Activated naive CD8-positive, alpha-beta T cell treated with anti-CD3 and anti-CD28 coated beads, Interleukin-2, amount 10 ng/mL, durations not matched to agents 7 days and 5 days (primary cell): ENCODE results near the gene DCC. TPM values are rescaled to one million over a fixed set of nuclear protein-coding genes. Genes with fewer than 3 reads are reported as not detected.
"Not testable (repeated sequence)": the region's sequence is repeated elsewhere in the genome, so short reads cannot be mapped to it uniquely, and the experiment has no call there.

ENCODE experiments used
- ATAC-seq: fragments of 150-1000 bp; cut with Tn5 transposase; one replicate; pipeline ENCODE4 v1.10.0; 2021; ENCODE audit warnings: low read depth, moderate library complexity
- POLR2A ChIA-PET: fragments of 350-600 bp; sonication (Branson Sonifier 250); formaldehyde crosslinking; loops from one replicate; lab custom pipeline; 2021; ENCODE audit warnings: antibody characterized with exemption; lab: Charles Lee
- DNase-seq: peaks from one replicate; pipeline ENCODE4 v3.0.0; 2021
- H3K27ac Mint-ChIP-seq: one replicate; pipeline ENCODE4 v1.8.0; 2022; ENCODE audit warnings: mild to moderate bottlenecking, mixed read lengths
- H3K27me3 Mint-ChIP-seq: one replicate; pipeline ENCODE4 v1.8.0; 2022; ENCODE audit warnings: mild to moderate bottlenecking, moderate library complexity, mixed read lengths
- H3K36me3 Mint-ChIP-seq: one replicate; pipeline ENCODE4 v1.8.0; 2021; ENCODE audit warnings: mild to moderate bottlenecking, mixed read lengths
- H3K4me1 Mint-ChIP-seq: one replicate; pipeline ENCODE4 v1.8.0; 2021; ENCODE audit warnings: mixed read lengths
- H3K4me3 Mint-ChIP-seq: one replicate; pipeline ENCODE4 v1.8.0; 2022; ENCODE audit warnings: mild to moderate bottlenecking, moderate library complexity, mixed read lengths
- H3K9me3 Mint-ChIP-seq: one replicate; pipeline ENCODE4 v1.8.0; 2021; ENCODE audit warnings: mixed read lengths
- total RNA-seq, 2 experiments: library from RNA; stranded (reverse); gene quantifications; one replicate each; pipeline ENCODE4 v1.2.3, GENCODE V29; 2021

Gene DCC
- total RNA-seq, 2 experiments from 2014 or later: not detected

DNA sequence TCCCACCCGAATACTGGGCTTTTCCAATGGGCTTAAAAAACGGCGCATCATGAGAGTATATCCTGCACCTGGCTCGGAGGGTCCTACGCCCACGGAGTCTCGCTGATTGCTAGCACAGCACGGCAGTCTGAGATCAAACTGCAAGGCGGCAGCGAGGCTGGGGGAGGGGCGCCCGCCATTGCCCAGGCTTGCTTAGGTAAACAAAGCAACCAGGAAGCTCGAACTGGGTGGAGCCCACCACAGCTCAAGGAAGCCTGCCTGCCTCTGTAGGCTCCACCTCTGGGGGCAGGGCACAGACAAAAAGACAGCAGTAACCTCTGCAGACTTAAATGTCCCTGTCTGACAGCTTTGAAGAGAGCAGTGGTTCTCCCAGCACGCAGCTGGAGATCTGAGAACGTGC, 1171.7 kb downstream of the DCC start:
- H3K36me3 Mint-ChIP-seq, H3K27me3 Mint-ChIP-seq, ATAC-seq, H3K4me1 Mint-ChIP-seq, POLR2A ChIA-PET, DNase-seq, H3K27ac Mint-ChIP-seq, H3K9me3 Mint-ChIP-seq, H3K4me3 Mint-ChIP-seq: not testable (repeated sequence)

DNA sequence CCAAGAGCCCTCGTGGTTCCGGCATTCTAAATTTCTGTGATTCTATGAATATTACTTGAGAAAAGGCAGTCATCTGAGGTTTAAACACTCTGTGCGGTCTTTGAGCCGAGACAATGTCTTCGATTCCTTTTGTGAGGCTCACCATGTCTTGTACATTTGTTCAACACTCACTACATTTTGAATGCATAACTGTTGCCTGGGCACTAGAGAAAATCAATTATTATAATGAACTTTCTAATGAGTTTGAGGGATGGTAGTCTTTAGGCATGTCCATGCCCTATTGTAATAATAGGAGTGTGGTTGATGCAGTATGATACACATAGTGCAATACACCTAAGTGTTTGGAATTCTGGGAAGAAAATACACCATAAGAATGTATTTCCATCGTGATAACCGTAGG, 1181.1 kb downstream of the DCC start:
- no peaks in the 10 kb centered on the region for H3K27me3 Mint-ChIP-seq
- no peak for ATAC-seq
- no peak for DNase-seq
- no peaks in the 10 kb centered on the region for H3K4me1 Mint-ChIP-seq
- H3K4me3 Mint-ChIP-seq: no peak overlapping the region
- H3K27ac Mint-ChIP-seq: no peak overlapping the region
- H3K9me3 Mint-ChIP-seq: no peaks in the 10 kb centered on the region
- no peaks in the 10 kb centered on the region for H3K36me3 Mint-ChIP-seq
- POLR2A ChIA-PET: no interaction called here

GRCh38 chr18:53526101-53526870, 1186.3 kb downstream of the DCC start:
- Mint-ChIP-seq H3K4me1 (no peaks in the 10 kb centered on the region), H3K27me3 (no peaks in the 10 kb centered on the region), H3K4me3 (no peak overlapping the region), H3K9me3 (no peaks in the 10 kb centered on the region), H3K36me3 (no peaks in the 10 kb centered on the region), H3K27ac (no peak overlapping the region)
- no peak for DNase-seq
- ATAC-seq: no peak
- POLR2A ChIA-PET: no interaction called here

- no peak for DNase-seq
- H3K36me3 Mint-ChIP-seq: no peaks in the 10 kb centered on the region
- no peaks in the 10 kb centered on the region for H3K9me3 Mint-ChIP-seq
- POLR2A ChIA-PET: no interaction called here
- no peaks in the 10 kb centered on the region for H3K27me3 Mint-ChIP-seq
- H3K27ac Mint-ChIP-seq: no peak overlapping the region
- no peak for ATAC-seq
- H3K4me1 Mint-ChIP-seq: no peaks in the 10 kb centered on the region
- H3K4me3 Mint-ChIP-seq: no peak overlapping the region
Observed at GRCh38 chr18:53527365-53527764, 1187.4 kb downstream of the DCC start.

DNA sequence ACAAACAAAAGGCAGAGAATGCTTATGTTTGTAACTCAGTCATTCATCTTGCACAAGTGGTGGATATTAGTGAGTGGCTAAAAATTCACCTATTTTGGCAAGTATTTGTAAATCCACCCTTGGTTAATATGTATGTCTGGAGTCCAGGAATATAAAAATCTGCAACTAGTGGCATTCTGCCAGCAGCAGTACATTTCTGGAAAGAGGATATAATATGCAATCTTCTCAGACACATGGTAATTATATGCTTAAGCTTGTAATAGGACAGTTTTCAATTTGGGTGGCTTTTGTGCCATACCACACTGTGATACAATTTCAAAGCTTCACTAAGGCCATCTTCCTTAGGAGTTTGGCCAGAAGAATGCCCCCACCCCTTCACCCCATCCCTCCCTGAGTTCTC, 1191.2 kb downstream of the DCC start:
- H3K27ac Mint-ChIP-seq: no peak overlapping the region
- no peaks in the 10 kb centered on the region for H3K36me3 Mint-ChIP-seq
- peaks cover 3% of the 10 kb centered on the region for H3K9me3 Mint-ChIP-seq
- H3K4me1 Mint-ChIP-seq: no peaks in the 10 kb centered on the region
- no peak for DNase-seq
- H3K4me3 Mint-ChIP-seq: no peak overlapping the region
- POLR2A ChIA-PET: no interaction called here
- ATAC-seq: no peak
- no peaks in the 10 kb centered on the region for H3K27me3 Mint-ChIP-seq

DNA sequence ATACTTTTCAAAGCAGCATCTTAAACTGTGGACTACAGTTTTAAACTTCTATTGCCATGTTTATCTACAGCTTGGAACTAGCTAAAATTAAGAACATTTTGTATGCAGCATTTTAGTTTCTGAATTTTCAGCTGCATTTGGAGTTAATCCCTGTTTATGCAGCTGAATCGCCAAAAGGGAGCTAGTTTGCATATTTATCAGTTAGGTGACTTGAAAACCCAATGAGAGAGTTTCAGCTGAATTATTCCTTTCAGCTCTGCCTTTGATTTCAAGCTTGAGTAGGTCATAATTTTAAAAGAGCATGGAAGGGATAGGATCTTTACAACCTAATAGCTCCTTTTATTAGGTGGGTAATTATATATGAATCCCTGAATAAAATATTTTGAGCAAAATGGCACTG, 1191.9 kb downstream of the DCC start:
- POLR2A ChIA-PET: no interaction called here
- no peak for ATAC-seq
- H3K9me3 Mint-ChIP-seq: peaks cover 3% of the 10 kb centered on the region
- no peak overlapping the region for H3K27ac Mint-ChIP-seq
- no peaks in the 10 kb centered on the region for H3K36me3 Mint-ChIP-seq
- no peak overlapping the region for H3K4me3 Mint-ChIP-seq
- DNase-seq: no peak
- no peaks in the 10 kb centered on the region for H3K27me3 Mint-ChIP-seq
- no peaks in the 10 kb centered on the region for H3K4me1 Mint-ChIP-seq

- H3K4me1 Mint-ChIP-seq: no peaks in the 10 kb centered on the region
- DNase-seq: no peak
- no peaks in the 10 kb centered on the region for H3K27me3 Mint-ChIP-seq
- peaks cover 5% of the 10 kb centered on the region for H3K9me3 Mint-ChIP-seq
- no peak overlapping the region for H3K4me3 Mint-ChIP-seq
- no peak overlapping the region for H3K27ac Mint-ChIP-seq
- H3K36me3 Mint-ChIP-seq: no peaks in the 10 kb centered on the region
- no peak for ATAC-seq
- POLR2A ChIA-PET: no interaction called here
Observed at GRCh38 chr18:53534203-53534602, 1194.2 kb downstream of the DCC start.

DNA sequence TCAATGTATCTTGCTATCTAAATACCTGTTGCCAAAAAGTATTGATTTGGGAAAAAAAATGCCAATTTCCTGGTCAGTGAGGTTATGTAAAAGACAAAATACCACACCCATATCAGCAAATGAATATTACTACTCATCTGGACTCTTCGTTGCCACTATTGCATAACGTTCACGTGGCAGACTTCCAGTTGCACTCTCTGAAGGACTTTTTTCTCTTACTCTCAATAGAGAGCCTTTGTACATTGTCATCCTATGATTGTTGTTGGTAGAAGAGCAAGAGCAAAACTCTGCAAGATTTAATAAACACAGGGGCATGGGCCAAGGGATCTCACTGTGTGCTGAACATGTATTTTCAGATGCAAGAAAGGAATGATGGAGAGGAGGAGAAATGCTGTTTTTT, 1194.7 kb downstream of the DCC start:
- DNase-seq: no peak
- Mint-ChIP-seq H3K4me1 (no peaks in the 10 kb centered on the region), H3K27me3 (no peaks in the 10 kb centered on the region), H3K4me3 (no peak overlapping the region), H3K9me3 (peaks cover 5% of the 10 kb centered on the region), H3K36me3 (no peaks in the 10 kb centered on the region), H3K27ac (no peak overlapping the region)
- POLR2A ChIA-PET: no interaction called here
- no peak for ATAC-seq

GRCh38 chr18:53536908-53537307, 1196.9 kb downstream of the DCC start:
- H3K9me3 Mint-ChIP-seq: peaks cover 5% of the 10 kb centered on the region

DNA sequence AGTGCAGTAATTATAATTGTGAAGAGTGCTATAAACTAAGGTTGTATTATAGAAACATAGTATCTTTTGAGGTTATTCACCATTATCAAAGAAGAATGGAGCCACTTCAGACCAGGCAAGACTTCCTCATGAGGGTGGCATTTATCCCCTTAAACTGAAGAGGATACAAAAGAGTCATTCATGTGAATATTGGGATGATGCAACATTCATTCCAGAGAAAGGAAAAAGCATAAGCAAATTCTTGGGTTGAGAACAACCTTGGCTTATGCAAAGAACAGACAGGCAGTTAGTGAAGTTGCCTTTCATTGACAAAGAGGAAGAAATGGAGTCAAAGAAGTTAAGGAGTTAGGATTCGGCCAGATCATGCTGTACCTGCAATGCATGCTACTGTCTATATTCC, 1201.9 kb downstream of the DCC start:
- POLR2A ChIA-PET: no interaction called here
- H3K27me3 Mint-ChIP-seq: no peaks in the 10 kb centered on the region
- H3K4me1 Mint-ChIP-seq: no peaks in the 10 kb centered on the region

More at GRCh38 chr18:53536908-53537307, 1196.9 kb downstream of the DCC start:
- no peak overlapping the region for H3K27ac Mint-ChIP-seq
- no peaks in the 10 kb centered on the region for H3K27me3 Mint-ChIP-seq
- no peak for ATAC-seq
- DNase-seq: no peak
- POLR2A ChIA-PET: no interaction called here
- no peak overlapping the region for H3K4me3 Mint-ChIP-seq
- no peaks in the 10 kb centered on the region for H3K36me3 Mint-ChIP-seq
- no peaks in the 10 kb centered on the region for H3K4me1 Mint-ChIP-seq

GRCh38 chr18:53543711-53544110, 1203.7 kb downstream of the DCC start:
- no peak for ATAC-seq
- POLR2A ChIA-PET: no interaction called here
- Mint-ChIP-seq H3K4me3 (no peak overlapping the region), H3K9me3 (no peaks in the 10 kb centered on the region), H3K27me3 (no peaks in the 10 kb centered on the region), H3K27ac (no peak overlapping the region), H3K4me1 (no peaks in the 10 kb centered on the region), H3K36me3 (no peaks in the 10 kb centered on the region)
- DNase-seq: no peak

More for the DNA sequence above, 1201.9 kb downstream of the DCC start:
- H3K27ac Mint-ChIP-seq: no peak overlapping the region
- H3K4me3 Mint-ChIP-seq: no peak overlapping the region
- ATAC-seq: no peak
- H3K9me3 Mint-ChIP-seq: peaks cover 2% of the 10 kb centered on the region
- no peak for DNase-seq
- H3K36me3 Mint-ChIP-seq: no peaks in the 10 kb centered on the region

GRCh38 chr18:53544917-53545316, 1204.9 kb downstream of the DCC start:
- H3K36me3 Mint-ChIP-seq: no peaks in the 10 kb centered on the region
- no peaks in the 10 kb centered on the region for H3K9me3 Mint-ChIP-seq
- POLR2A ChIA-PET: no interaction called here
- no peak overlapping the region for H3K4me3 Mint-ChIP-seq
- no peaks in the 10 kb centered on the region for H3K27me3 Mint-ChIP-seq
- DNase-seq (no peak), ATAC-seq (no peak)
- no peak overlapping the region for H3K27ac Mint-ChIP-seq
- H3K4me1 Mint-ChIP-seq: no peaks in the 10 kb centered on the region

DNA sequence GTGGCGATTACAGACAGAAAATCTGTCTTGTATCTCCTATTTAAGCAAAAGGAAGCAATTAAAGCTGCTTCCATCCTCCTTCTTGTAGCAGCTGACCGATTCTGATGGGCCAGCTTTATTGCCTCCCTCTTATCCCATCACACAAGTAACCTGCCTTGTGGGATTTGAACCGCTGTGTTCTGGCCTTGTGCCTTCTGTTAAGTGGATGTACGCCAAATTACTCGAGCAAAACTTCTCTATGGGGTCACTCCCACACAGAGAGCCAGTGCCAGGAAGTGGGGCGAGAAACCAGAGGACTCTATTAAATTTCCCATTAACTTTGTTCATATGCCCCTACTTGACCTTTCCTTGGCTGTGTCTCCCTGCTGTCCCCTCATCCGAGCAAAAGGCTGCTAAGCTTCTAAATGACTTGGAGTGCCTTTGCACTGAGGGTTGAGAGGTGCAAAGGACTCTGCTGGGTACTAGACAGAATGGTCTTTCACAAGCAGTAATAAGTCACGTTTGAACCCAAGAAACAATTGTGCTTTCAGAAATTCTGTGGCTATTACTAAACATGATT, 1212.0 kb downstream of the DCC start:
- no peaks in the 10 kb centered on the region for H3K4me1 Mint-ChIP-seq
- H3K4me3 Mint-ChIP-seq: no peak overlapping the region
- POLR2A ChIA-PET: no interaction called here
- DNase-seq (no peak), ATAC-seq (no peak)
- no peak overlapping the region for H3K27ac Mint-ChIP-seq
- no peaks in the 10 kb centered on the region for H3K27me3 Mint-ChIP-seq
- no peaks in the 10 kb centered on the region for H3K36me3 Mint-ChIP-seq
- peaks cover 2% of the 10 kb centered on the region for H3K9me3 Mint-ChIP-seq

- POLR2A ChIA-PET: no interaction called here
Observed at GRCh38 chr18:53553030-53553429, 1213.0 kb downstream of the DCC start.

More at GRCh38 chr18:53553030-53553429, 1213.0 kb downstream of the DCC start:
- Mint-ChIP-seq H3K27ac (no peak overlapping the region), H3K27me3 (no peaks in the 10 kb centered on the region), H3K4me1 (no peaks in the 10 kb centered on the region), H3K4me3 (no peak overlapping the region), H3K9me3 (peaks cover 2% of the 10 kb centered on the region), H3K36me3 (no peaks in the 10 kb centered on the region)
- no peak for ATAC-seq
- DNase-seq: no peak
